Measurements from ENCODE around the gene DECR2. TPM values are rescaled to one million over a fixed set of nuclear protein-coding genes. Genes with fewer than 3 reads are reported as not detected.

Gene DECR2
- total and polyA plus RNA-seq, 2 donors (not counting 1 experiment from before 2014, with no cell fraction given) = 12.0 to 12.1 TPM

DNA sequence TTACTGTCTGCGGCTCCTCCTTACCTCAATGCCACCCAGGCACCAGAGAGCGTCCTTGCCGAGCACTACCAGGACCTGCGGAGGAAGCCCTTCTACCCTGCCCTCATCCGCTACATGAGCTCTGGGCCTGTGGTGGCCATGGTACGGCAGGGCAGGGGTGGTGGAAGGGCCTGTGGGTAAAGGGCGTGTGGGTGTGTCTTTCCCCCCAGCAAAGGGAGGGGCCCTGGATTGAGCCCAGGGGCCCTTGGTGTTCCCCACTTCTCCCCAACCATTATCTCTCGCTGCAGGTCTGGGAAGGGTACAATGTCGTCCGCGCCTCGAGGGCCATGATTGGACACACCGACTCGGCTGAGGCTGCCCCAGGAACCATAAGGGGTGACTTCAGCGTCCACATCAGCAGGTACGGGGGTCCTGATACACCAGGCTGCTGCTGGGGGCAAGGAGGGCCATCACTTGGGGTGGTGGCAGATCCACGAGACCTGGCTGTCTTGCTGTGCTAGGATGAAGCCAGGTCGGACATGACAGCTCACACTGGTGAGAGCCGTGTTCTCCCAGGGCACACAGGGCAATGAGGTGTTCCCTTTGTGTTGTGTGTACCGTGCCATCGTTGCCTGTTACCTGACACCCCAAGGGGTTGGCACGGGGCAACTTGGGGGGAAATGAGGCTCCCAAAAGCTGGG lies 2.2 kb upstream of the DECR2 start:
- H3K79me2 ChIP-seq (ENCODE audit: control insufficient read depth, insufficient read depth, low read length) = peaks cover 1% of the 10 kb centered on the region
- H3K36me3 ChIP-seq (ENCODE audit: control insufficient read depth, insufficient read depth, low read length) = peaks cover 8% of the 10 kb centered on the region
- TF ChIP-seq, protein P1, sequence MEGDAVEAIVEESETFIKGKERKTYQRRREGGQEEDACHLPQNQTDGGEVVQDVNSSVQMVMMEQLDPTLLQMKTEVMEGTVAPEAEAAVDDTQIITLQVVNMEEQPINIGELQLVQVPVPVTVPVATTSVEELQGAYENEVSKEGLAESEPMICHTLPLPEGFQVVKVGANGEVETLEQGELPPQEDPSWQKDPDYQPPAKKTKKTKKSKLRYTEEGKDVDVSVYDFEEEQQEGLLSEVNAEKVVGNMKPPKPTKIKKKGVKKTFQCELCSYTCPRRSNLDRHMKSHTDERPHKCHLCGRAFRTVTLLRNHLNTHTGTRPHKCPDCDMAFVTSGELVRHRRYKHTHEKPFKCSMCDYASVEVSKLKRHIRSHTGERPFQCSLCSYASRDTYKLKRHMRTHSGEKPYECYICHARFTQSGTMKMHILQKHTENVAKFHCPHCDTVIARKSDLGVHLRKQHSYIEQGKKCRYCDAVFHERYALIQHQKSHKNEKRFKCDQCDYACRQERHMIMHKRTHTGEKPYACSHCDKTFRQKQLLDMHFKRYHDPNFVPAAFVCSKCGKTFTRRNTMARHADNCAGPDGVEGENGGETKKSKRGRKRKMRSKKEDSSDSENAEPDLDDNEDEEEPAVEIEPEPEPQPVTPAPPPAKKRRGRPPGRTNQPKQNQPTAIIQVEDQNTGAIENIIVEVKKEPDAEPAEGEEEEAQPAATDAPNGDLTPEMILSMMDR (conservative IDR thresholded peaks at IDR 0.05 in 1 of 2, IDR thresholded peaks at IDR 0.05 in 1 of 2; ENCODE audit: low read depth in 1 of 2, low read length in 2 of 2) = no peak
- no peak for TF ChIP-seq EZH2 (IDR thresholded peaks at IDR 0.05; ENCODE audit: low read length, missing control alignments)
- no peaks in the 10 kb centered on the region for H3K27me3 ChIP-seq (ENCODE audit: control insufficient read depth, insufficient read depth, low read length)
- H3K4me2 ChIP-seq (ENCODE audit: extremely low read depth, insufficient read depth, low read length) = no peak overlapping the region
- no peak for DNase-seq (ENCODE audit: low read depth in 2 of 2)
- H3K4me3 ChIP-seq (replicated peaks in 1 of 4; ENCODE audit: control extremely low read depth in 1 of 4, insufficient read depth in 1 of 4, low read depth in 3 of 4, low read length in 4 of 4) = no peak overlapping the region
- H3K9me3 ChIP-seq (ENCODE audit: control insufficient read depth, insufficient read depth, low read depth, low read length) = no peaks in the 10 kb centered on the region
- H3K9ac ChIP-seq (ENCODE audit: insufficient read depth, low read length) = no peak overlapping the region
- H3K4me1 ChIP-seq (ENCODE audit: control insufficient read depth, extremely low read depth, insufficient read depth, low read length) = peaks cover 2% of the 10 kb centered on the region
- no peak overlapping the region for H2AFZ ChIP-seq (ENCODE audit: low read length)
- no peak overlapping the region for H3K27ac ChIP-seq (ENCODE audit: insufficient read depth, low read length)
- H4K20me1 ChIP-seq (ENCODE audit: control insufficient read depth, extremely low read depth, insufficient read depth, low read length) = no peaks in the 10 kb centered on the region

DNA sequence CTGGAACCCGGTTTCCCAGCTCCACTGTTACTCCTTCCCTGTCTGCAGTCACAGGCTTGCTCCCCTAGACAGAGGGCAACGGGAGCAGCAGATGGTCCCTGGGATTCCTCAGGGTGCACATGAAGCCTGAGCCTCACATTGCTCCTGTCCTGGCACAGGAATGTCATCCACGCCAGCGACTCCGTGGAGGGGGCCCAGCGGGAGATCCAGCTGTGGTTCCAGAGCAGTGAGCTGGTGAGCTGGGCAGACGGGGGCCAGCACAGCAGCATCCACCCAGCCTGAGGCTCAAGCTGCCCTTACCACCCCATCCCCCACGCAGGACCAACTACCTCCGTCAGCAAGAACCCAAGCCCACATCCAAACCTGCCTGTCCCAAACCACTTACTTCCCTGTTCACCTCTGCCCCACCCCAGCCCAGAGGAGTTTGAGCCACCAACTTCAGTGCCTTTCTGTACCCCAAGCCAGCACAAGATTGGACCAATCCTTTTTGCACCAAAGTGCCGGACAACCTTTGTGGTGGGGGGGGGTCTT lies 1.6 kb upstream of the DECR2 start:
- no peak overlapping the region for H3K9ac ChIP-seq (ENCODE audit: insufficient read depth, low read length)
- H3K9me3 ChIP-seq (ENCODE audit: control insufficient read depth, insufficient read depth, low read depth, low read length) = no peaks in the 10 kb centered on the region
- H3K27ac ChIP-seq (ENCODE audit: insufficient read depth, low read length) = no peak overlapping the region
- H2AFZ ChIP-seq (ENCODE audit: low read length) = no peak overlapping the region
- H3K79me2 ChIP-seq (ENCODE audit: control insufficient read depth, insufficient read depth, low read length) = peaks cover 1% of the 10 kb centered on the region
- peaks cover 8% of the 10 kb centered on the region for H3K36me3 ChIP-seq (ENCODE audit: control insufficient read depth, insufficient read depth, low read length)
- H3K4me1 ChIP-seq (ENCODE audit: control insufficient read depth, extremely low read depth, insufficient read depth, low read length) = peaks cover 2% of the 10 kb centered on the region
- no peak for TF ChIP-seq EZH2 (IDR thresholded peaks at IDR 0.05; ENCODE audit: low read length, missing control alignments)
- TF ChIP-seq, protein P1 (conservative IDR thresholded peaks at IDR 0.05 in 1 of 2, IDR thresholded peaks at IDR 0.05 in 1 of 2; ENCODE audit: low read depth in 1 of 2, low read length in 2 of 2) = no peak
- H3K4me3 ChIP-seq (replicated peaks in 1 of 4; ENCODE audit: control extremely low read depth in 1 of 4, insufficient read depth in 1 of 4, low read depth in 3 of 4, low read length in 4 of 4) = peak overlapping the region in 3 of 4 experiments; percentile 71 to 85 (median 84)
- no peaks in the 10 kb centered on the region for H4K20me1 ChIP-seq (ENCODE audit: control insufficient read depth, extremely low read depth, insufficient read depth, low read length)
- no peak for DNase-seq (ENCODE audit: low read depth in 2 of 2)
- peak overlapping the region; percentile 69 for H3K4me2 ChIP-seq (ENCODE audit: extremely low read depth, insufficient read depth, low read length)
- no peaks in the 10 kb centered on the region for H3K27me3 ChIP-seq (ENCODE audit: control insufficient read depth, insufficient read depth, low read length)

DNA sequence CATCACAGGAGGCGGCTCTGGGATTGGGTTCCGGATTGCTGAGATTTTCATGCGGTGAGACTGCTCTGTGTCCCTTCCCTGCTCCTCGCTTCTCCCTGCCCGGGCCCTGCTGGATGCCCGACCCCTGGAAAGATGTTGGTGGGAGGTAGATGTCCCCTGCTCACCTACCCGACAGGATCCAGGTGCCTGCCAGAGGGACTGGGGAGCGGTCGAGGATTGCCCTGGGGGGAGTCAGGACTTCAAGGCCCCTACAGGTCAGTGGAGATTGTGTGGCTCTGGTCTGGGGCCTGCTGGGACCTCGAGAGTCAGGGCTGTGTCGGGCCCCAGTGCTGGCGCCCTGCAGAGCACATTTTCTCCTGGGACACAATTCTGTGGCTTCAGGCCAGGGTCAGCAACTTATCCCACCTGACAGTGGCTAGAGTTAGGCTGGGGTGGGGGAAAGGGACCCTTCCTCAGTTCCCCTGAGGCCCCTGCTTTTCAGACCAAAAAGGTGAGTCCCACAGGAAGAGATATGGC lies 3.3 kb downstream of the DECR2 start:
- Histone ChIP-seq H3K4me1 (ENCODE audit: control insufficient read depth, extremely low read depth, insufficient read depth, low read length) (no peaks in the 10 kb centered on the region), H3K9ac (ENCODE audit: insufficient read depth, low read length) (no peak overlapping the region), H3K27me3 (ENCODE audit: control insufficient read depth, insufficient read depth, low read length) (no peaks in the 10 kb centered on the region), H2AFZ (ENCODE audit: low read length) (no peak overlapping the region), H3K9me3 (ENCODE audit: control insufficient read depth, insufficient read depth, low read depth, low read length) (no peaks in the 10 kb centered on the region), H3K27ac (ENCODE audit: insufficient read depth, low read length) (no peak overlapping the region), H4K20me1 (ENCODE audit: control insufficient read depth, extremely low read depth, insufficient read depth, low read length) (no peaks in the 10 kb centered on the region), H3K4me2 (ENCODE audit: extremely low read depth, insufficient read depth, low read length) (no peak overlapping the region), H3K36me3 (ENCODE audit: control insufficient read depth, insufficient read depth, low read length) (peaks cover 1% of the 10 kb centered on the region), H3K79me2 (ENCODE audit: control insufficient read depth, insufficient read depth, low read length) (no peaks in the 10 kb centered on the region), H3K4me3 (replicated peaks in 1 of 4; ENCODE audit: control extremely low read depth in 1 of 4, insufficient read depth in 1 of 4, low read depth in 3 of 4, low read length in 4 of 4) (no peak overlapping the region)
- DNase-seq (ENCODE audit: low read depth in 2 of 2) = no peak
- no peak for TF ChIP-seq EZH2 (IDR thresholded peaks at IDR 0.05; ENCODE audit: low read length, missing control alignments)
- TF ChIP-seq, protein P1 (conservative IDR thresholded peaks at IDR 0.05 in 1 of 2, IDR thresholded peaks at IDR 0.05 in 1 of 2; ENCODE audit: low read depth in 1 of 2, low read length in 2 of 2) = no peak
